ENCODE data around the gene HLA-E. TPM values are rescaled to one million over a fixed set of nuclear protein-coding genes. Genes with fewer than 3 reads are reported as not detected.

Gene HLA-E
- total and polyA plus RNA-seq, 2 donors (not counting 3 experiments of a cell fraction or from before 2014, with no cell fraction given), result 271 to 298 TPM

DNA sequence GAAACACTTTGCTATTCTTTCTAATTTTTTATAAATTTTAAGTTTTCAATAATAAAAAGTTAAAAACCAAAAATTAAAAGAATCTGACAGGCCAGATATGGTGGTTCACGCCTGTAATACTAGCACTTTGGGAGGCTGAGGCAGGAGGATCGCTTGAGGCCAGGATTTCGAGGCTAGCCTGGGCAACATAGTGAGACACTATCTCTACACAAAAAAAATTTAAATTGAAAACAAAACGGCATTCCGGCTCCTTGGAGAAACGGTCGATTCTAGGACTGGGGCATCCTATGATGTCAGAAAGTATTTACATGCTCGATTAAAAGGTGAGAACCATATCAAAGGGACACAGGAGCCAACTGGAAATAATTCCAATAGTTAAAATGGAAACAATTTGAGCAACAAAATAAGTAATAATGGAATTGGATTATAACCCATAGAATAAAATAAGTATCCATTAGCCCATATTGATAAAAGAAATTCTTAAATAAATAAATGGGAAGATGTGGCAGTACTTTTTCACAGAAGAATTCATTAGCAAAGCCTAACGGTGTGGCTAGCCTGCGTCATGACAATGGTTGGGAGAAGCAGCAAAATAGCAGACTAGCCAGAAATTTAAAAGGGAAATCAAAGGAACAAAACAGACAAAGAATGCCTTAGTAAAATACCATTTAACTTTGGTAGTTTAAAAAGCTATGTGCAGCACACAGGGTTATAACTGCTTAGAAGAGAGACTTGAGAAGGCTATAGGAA, 21.3 kb downstream of the HLA-E start:
- BruUV-seq (replicated peaks), result no TSS peak
- Histone ChIP-seq H3K9me1 (replicated peaks; ENCODE audit: control insufficient read depth, extremely low read depth, insufficient read depth, low read length) (no peaks in the 10 kb centered on the region), H3K27me3 (ENCODE audit: control insufficient read depth in 2 of 2, insufficient read depth in 2 of 2, low read length in 2 of 2) (no peaks in the 10 kb centered on the region), H3K4me2 (ENCODE audit: insufficient read depth, low read length) (no peak overlapping the region), H3K4me1 (ENCODE audit: control insufficient read depth, extremely low read depth, insufficient read depth, low read length) (peaks cover 13% of the 10 kb centered on the region), H3K9me3 (replicated peaks; ENCODE audit: control insufficient read depth, insufficient read depth, low read length) (no peaks in the 10 kb centered on the region), H2AFZ (ENCODE audit: low read depth, low read length) (peak overlapping the region; percentile 83), H3K4me3 (replicated peaks in 1 of 3; ENCODE audit: insufficient read depth in 1 of 3, low read depth in 1 of 3, low read length in 3 of 3) (no peak overlapping the region), H3K79me2 (ENCODE audit: control insufficient read depth, insufficient read depth, low read length) (no peaks in the 10 kb centered on the region), H3K9ac (replicated peaks; ENCODE audit: extremely low read depth, insufficient read depth, low read length) (no peak overlapping the region), H3K36me3 (ENCODE audit: control insufficient read depth in 2 of 2, extremely low read depth in 1 of 2, insufficient read depth in 2 of 2, low read length in 2 of 2) (no peaks in the 10 kb centered on the region), H3K27ac (ENCODE audit: insufficient read depth, low read depth, low read length) (no peak overlapping the region), H4K20me1 (replicated peaks; ENCODE audit: control insufficient read depth, extremely low read depth, insufficient read depth, low read length) (no peaks in the 10 kb centered on the region)
- intact Hi-C loops (cut with micrococcal nuclease), result no loop called here
- POLR2A ChIA-PET, result no interaction called here
- TF ChIP-seq EZH2 (IDR thresholded peaks at IDR 0.05; ENCODE audit: borderline replicate concordance, low read depth, low read length, severe bottlenecking) (no peak), MYC (IDR thresholded peaks at IDR 0.05; ENCODE audit: low read depth, low read length) (no peak), FOS (IDR thresholded peaks at IDR 0.05; ENCODE audit: borderline replicate concordance, insufficient read depth, low read length) (no peak), JUN (IDR thresholded peaks at IDR 0.05; ENCODE audit: borderline replicate concordance, insufficient read depth, insufficient read length, low read depth) (no peak), POLR2A (IDR thresholded peaks at IDR 0.05; ENCODE audit: low read depth, low read length) (no peak), GATA2 (IDR thresholded peaks at IDR 0.05; ENCODE audit: insufficient read depth, insufficient read length, low read depth, low read length) (no peak), MAX (IDR thresholded peaks at IDR 0.05; ENCODE audit: insufficient read depth, insufficient read length) (no peak), CTCF (IDR thresholded peaks at IDR 0.05; ENCODE audit: extremely low read depth in 1 of 2, insufficient read depth in 1 of 2, low read depth in 1 of 2, low read length in 2 of 2) (no peak), POLR2AphosphoS5 (IDR thresholded peaks at IDR 0.05; ENCODE audit: insufficient read depth, low read depth, low read length) (no peak)
- dilution Hi-C loops (cut with MboI; ENCODE audit: extremely low pct_ligation_motif_present, low sequenced_read_pairs), result no loop called here
- FAIRE-seq, result no peak
- no peak for DNase-seq (ENCODE audit: low read depth, low spot score)
- CTCF ChIA-PET, result interaction anchor here (1.2 to 2.8 kb wide), 9 partner anchors 10 to 34 kb away, joined by 3 to 19 read pairs (median 6); no protein-coding TSS in a partner anchor
